Lower leg skin (tissue), 4 donors: ENCODE results near the gene TSSK6. TPM values are rescaled to one million over a fixed set of nuclear protein-coding genes. Genes with fewer than 3 reads are reported as not detected.

ENCODE experiments used
- DNase-seq, 2 donors: peaks; one replicate each; pipeline ENCODE4 v3.0.0-alpha.2; 2019; ENCODE audit warnings: low spot score in 2 of 2
- H3K4me3 ChIP-seq: fragments of 200-600 bp; sonication (generic); 2 replicates; pipeline ENCODE4 v1.5.1; 2017; ENCODE audit warnings: mild to moderate bottlenecking, low read depth; ENCODE audit not compliant: poor library complexity, severe bottlenecking
- CTCF ChIP-seq, 3 donors: fragments of 450-650 bp; IDR thresholded peaks; one replicate each; pipeline ENCODE4 v1.5.1; 2016; ENCODE audit warnings: antibody characterized with exemption in 3 of 3, mild to moderate bottlenecking in 3 of 3, moderate library complexity in 2 of 3
- POLR2A ChIP-seq, 2 donors: fragments of 450-650 bp; IDR thresholded peaks; one replicate each; pipeline ENCODE4 v1.6.1; 2016 to 2017; ENCODE audit warnings: antibody characterized with exemption in 2 of 2, mild to moderate bottlenecking in 1 of 2, moderate library complexity in 1 of 2
- WGBS, 2 donors: methylation state at CpG; one replicate each; pipeline ENCODE4 v1.1.5; 2018; 5-methylcytosine and 5-hydroxymethylcytosine counted together
- intact Hi-C: fragments of 100-400 bp; cut with DNase I; formaldehyde crosslinking; loops from one replicate; pipeline ENCODE4 v1.15.0; 2023; ENCODE audit warnings: low total_unique reads
- total RNA-seq, 4 donors: library from RNA; depleted of rRNA; stranded (reverse); fragments of >200 nt; gene quantifications; one replicate each; pipeline ENCODE4 v1.1.0, GENCODE V29; 2016

The TSSK6 gene
- total RNA-seq, 4 donors from 2014 or later, result 4.0 to 8.9 (median 6.7) TPM

DNA sequence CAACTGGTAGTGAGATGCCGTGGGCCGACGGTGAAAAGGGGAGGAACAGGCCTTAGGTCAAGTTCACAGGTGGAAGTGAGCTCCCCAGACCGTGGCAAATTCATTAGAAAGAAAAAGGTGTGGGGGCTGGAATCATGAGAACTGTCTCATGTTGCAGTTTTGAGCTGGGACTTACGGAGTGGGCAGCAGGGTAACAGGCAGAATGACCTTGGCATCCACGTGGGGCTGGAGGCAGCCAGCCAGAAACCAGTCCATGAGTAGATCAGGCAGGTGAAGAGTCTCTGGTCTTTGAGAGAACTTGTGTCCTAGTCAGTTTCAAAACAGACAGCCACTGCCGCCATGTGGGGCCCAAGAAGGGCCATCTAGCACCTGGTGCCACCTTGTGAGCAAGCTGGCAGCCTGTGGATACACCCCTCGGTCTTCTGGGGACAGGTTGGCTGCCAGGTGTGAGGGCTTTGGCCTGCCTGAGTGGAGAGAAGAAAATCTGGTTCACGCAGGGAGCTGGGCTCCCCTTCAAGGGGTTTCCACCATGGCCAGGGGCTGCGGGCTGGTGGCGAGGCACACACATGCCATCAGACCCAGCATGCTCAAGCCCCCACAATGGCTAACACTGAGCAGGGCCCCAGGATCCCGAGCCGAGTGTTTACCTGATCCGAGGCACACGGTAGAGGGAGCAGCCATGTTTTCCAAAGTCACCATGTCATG lies 23.9 kb downstream of the TSSK6 start:
- H3K4me3 ChIP-seq, result no peak overlapping the region
- DNase-seq, result no peak
- TF ChIP-seq POLR2A (IDR thresholded peaks at IDR 0.05) (no peak), CTCF (IDR thresholded peaks at IDR 0.05) (no peak)
- WGBS, 2 donors, result 85 to 88% methylated on average over 11 to 14 of the region's 15 CpGs
- intact Hi-C loops, result no loop called here

DNA sequence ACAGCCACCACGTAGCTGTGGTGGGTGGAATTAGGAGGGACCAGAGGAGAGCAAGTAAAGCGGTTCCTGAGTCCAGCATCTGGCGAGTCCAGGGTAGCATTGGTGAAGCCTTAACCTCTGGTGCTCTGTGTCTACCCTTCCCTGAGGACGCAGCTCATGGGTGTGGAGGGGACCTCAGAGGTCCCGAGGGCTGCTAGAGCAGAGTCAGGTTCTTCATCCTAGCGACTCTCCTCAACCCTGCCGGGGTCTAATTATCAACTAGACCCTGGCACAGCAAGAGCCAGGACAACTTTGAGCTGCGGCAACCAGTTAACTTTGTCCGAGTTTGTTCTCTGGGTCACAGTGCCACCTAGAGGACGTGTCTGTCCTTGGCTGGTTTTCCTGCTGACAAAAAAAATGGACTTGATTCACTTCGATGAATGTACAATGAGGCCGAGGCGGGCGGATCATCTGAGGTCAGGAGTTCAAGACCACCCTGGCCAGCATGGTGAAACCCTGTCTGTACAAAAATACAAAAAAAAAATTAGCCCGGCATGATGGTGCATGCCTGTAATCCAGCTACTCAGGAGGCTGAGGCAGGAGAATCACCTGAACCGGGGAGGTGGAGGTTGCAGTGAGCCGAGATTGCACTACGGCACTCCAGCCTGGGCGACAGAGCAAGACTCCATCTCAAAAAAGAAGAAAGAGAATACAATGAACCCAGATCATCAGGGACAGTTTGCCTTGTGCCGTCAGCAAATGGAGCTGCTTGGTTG lies 25.0 kb downstream of the TSSK6 start:
- 21 to 26% methylated on average over 19 to 20 of the region's 20 CpGs for WGBS, 2 donors
- H3K4me3 ChIP-seq, result no peak overlapping the region
- intact Hi-C loops, result no loop called here
- TF ChIP-seq POLR2A (IDR thresholded peaks at IDR 0.05), result no peak
- peak in 1 of 3 donors; percentile 61 for TF ChIP-seq CTCF (IDR thresholded peaks at IDR 0.05)
- peak; percentile 81 to 96 for DNase-seq

DNA sequence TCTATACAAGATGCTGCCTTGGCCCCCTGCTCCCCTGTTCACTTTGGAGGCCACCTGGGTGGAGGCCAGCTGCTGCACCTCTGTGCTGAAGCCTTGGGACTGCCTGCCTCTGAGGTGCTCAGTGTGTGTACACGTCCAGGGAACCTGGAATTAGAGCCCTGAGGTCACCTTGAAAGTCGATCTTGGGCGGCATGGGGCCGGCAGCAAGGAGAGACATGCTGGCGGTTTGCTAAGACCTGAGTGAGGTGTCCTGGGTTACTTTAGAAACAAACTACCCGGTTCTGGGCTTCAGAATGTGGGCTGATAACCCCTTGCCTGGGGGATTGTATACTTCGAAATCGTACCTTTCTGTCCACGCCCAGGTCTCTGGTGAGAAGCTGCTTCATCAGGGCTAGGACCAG lies 25.5 kb downstream of the TSSK6 start:
- DNase-seq, result no peak
- WGBS, 2 donors, result 32 to 39% methylated on average over 9 of the region's 9 CpGs
- no peak for TF ChIP-seq CTCF (IDR thresholded peaks at IDR 0.05)
- no peak for TF ChIP-seq POLR2A (IDR thresholded peaks at IDR 0.05)
- no peak overlapping the region for H3K4me3 ChIP-seq
- intact Hi-C loops, result loop anchor here (5.0 kb wide), 1 partner anchor 123 kb away; no protein-coding TSS in a partner anchor

- intact Hi-C loops, result loop anchor here (5.0 kb wide), 1 partner anchor 122 kb away; no protein-coding TSS in a partner anchor
These were observed 26.3 kb downstream of the TSSK6 start for GRCh38 chr19:19488875-19489690.

More at GRCh38 chr19:19488875-19489690, 26.3 kb downstream of the TSSK6 start:
- DNase-seq, result peak; percentile 87 to 96
- WGBS, 2 donors, result 11 to 19% methylated on average over 14 of the region's 14 CpGs
- H3K4me3 ChIP-seq, result no peak overlapping the region
- TF ChIP-seq POLR2A (IDR thresholded peaks at IDR 0.05) (no peak), CTCF (IDR thresholded peaks at IDR 0.05) (no peak)
